ENCODE data around the gene MLLT1. TPM values are rescaled to one million over a fixed set of nuclear protein-coding genes. Genes with fewer than 3 reads are reported as not detected.

Gene MLLT1
- total and polyA plus RNA-seq, 2 of the 8 experiments (the other 6 are each of a cell fraction or from before 2014, with no cell fraction given): 18.8 to 45.1 TPM

DNA sequence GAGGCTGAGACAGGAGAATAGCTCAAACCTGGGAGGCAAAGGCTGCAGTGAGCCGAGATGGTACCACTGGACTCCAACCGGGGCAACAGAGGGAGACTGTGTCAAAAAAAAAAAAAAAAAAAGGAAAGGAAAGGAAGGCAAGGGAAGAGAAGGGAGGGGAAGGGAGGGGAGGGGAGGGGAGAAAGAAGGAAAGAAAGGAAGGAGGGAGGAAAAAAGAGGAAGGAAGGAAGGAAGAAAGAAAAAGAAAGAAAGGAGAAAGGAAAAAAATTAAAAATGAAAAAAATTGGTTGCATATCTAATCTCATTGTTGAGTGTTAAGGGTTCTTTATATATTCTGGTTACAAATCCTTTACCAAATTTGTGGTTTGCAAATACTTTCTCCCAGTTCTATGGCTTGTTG lies 98.7 kb downstream of the MLLT1 start:
- Histone ChIP-seq H2BK12ac (ENCODE audit: low read depth, low read length) (no peak overlapping the region), H3K4me2 (ENCODE audit: insufficient read depth in 1 of 2, low read depth in 2 of 2, low read length in 2 of 2) (no peak overlapping the region), H3K79me1 (ENCODE audit: low read depth, low read length) (no peaks in the 10 kb centered on the region), H4K20me1 (replicated peaks in 1 of 2; ENCODE audit: control insufficient read depth in 1 of 2, insufficient read depth in 2 of 2, low read length in 2 of 2) (no peaks in the 10 kb centered on the region), H3K36me3 (ENCODE audit: control insufficient read depth in 2 of 4, insufficient read depth in 4 of 4, low read length in 3 of 4) (no peaks in the 10 kb centered on the region), H2BK120ac (replicated peaks; ENCODE audit: low read depth, low read length) (no peak overlapping the region), H3K4me3 (ENCODE audit: extremely low read depth in 1 of 4, insufficient read depth in 2 of 4, low read depth in 3 of 4, low read length in 4 of 4) (no peak overlapping the region), H4K91ac (replicated peaks; ENCODE audit: insufficient read length, low read length) (no peak overlapping the region), H2BK15ac (ENCODE audit: low read length) (no peak overlapping the region), H3K27ac (ENCODE audit: low read depth, low read length) (no peak overlapping the region), H3K4ac (replicated peaks; ENCODE audit: insufficient read length, low read depth, low read length) (no peak overlapping the region), H2BK20ac (ENCODE audit: low read length) (no peak overlapping the region), H3K18ac (ENCODE audit: extremely low read depth, low read length) (no peak overlapping the region), H3K79me2 (ENCODE audit: control insufficient read depth in 1 of 2, insufficient read depth in 2 of 2, low read length in 2 of 2) (no peaks in the 10 kb centered on the region), H3K27me3 (replicated peaks in 1 of 4; ENCODE audit: control insufficient read depth in 3 of 4, extremely low read depth in 1 of 4, insufficient read depth in 3 of 4, low read length in 3 of 4) (no peaks in the 10 kb centered on the region), H4K5ac (ENCODE audit: insufficient read length, low read depth, low read length) (no peak overlapping the region), H2AFZ (ENCODE audit: low read length) (no peak overlapping the region), H3K4me1 (replicated peaks in 1 of 4; ENCODE audit: control insufficient read depth in 3 of 4, insufficient read depth in 4 of 4, low read length in 3 of 4) (no peaks in the 10 kb centered on the region), H2AK5ac (ENCODE audit: low read depth, low read length) (no peak overlapping the region), H3K14ac (ENCODE audit: insufficient read length) (no peak overlapping the region), H3K9me3 (ENCODE audit: insufficient read depth in 2 of 2, low read depth in 1 of 2, low read length in 1 of 2) (peaks cover 33 to 35% of the 10 kb centered on the region in 2 experiments; a peak in 3 of 4 replicates), H3K23ac (ENCODE audit: insufficient read length) (no peak overlapping the region), H2BK5ac (ENCODE audit: low read depth, low read length) (no peak overlapping the region), H3K56ac (replicated peaks; ENCODE audit: insufficient read length, low read depth, low read length) (no peak overlapping the region), H3K23me2 (ENCODE audit: low read depth, low read length) (no peaks in the 10 kb centered on the region), H3K9ac (replicated peaks in 1 of 4; ENCODE audit: extremely low read depth in 1 of 4, low read depth in 3 of 4, low read length in 3 of 4) (no peak overlapping the region), H4K8ac (ENCODE audit: extremely low read depth, insufficient read depth, low read length) (no peak overlapping the region)
- no peak for DNase-seq (ENCODE audit: low read depth in 1 of 2, low spot score in 2 of 2)
- WGBS, 2 experiments (ENCODE audit: extremely low coverage in 1 of 2, insufficient coverage in 1 of 2, insufficient read length in 1 of 2, insufficient replicate concordance in 2 of 2, low coverage in 1 of 2, low lambda C conversion rate in 2 of 2, missing lambda C conversion rate in 1 of 2): 45% methylated on average over 2 of the region's 2 CpGs; no CpG with 5 or more reads in 1 of the 2 experiments
- CTCF ChIA-PET (ENCODE audit: partially characterized antibody): interaction anchor here (1.8 kb wide), 1 partner anchor 55 kb away, joined by 5 read pairs; no protein-coding TSS in a partner anchor
- POLR2A ChIA-PET (ENCODE audit: partially characterized antibody): no interaction called here
- no peak for FAIRE-seq
- TF ChIP-seq KDM4A (IDR thresholded peaks at IDR 0.05; ENCODE audit: low read depth, low read length, severe bottlenecking): no peak
- no peak for TF ChIP-seq GTF2F1 (IDR thresholded peaks at IDR 0.05; ENCODE audit: borderline replicate concordance, low read depth, low read length)
- TF ChIP-seq FOSL1 (IDR thresholded peaks at IDR 0.05; ENCODE audit: insufficient read depth, low read depth, low read length): no peak
- no peak for TF ChIP-seq TAF1 (IDR thresholded peaks at IDR 0.05; ENCODE audit: low read depth, low read length)
- TF ChIP-seq RAD21 (IDR thresholded peaks at IDR 0.05 in 1 of 2, conservative IDR thresholded peaks at IDR 0.05 in 1 of 2; ENCODE audit: low read depth in 2 of 2, low read length in 2 of 2): no peak
- TF ChIP-seq BRCA1 (IDR thresholded peaks at IDR 0.05; ENCODE audit: low read depth, low read length): no peak
- no peak for TF ChIP-seq EGR1 (IDR thresholded peaks at IDR 0.05; ENCODE audit: borderline replicate concordance, low read depth, low read length)
- no peak for TF ChIP-seq MAFK (IDR thresholded peaks at IDR 0.05; ENCODE audit: low read depth, low read length)
- TF ChIP-seq SRF (IDR thresholded peaks at IDR 0.05; ENCODE audit: low read depth, low read length): no peak
- no peak for TF ChIP-seq ATF3 (IDR thresholded peaks at IDR 0.05; ENCODE audit: insufficient read depth, low read depth, low read length)
- no peak for TF ChIP-seq BACH1 (IDR thresholded peaks at IDR 0.05; ENCODE audit: low read length)
- no peak for TF ChIP-seq RNF2 (IDR thresholded peaks at IDR 0.05; ENCODE audit: borderline replicate concordance, low read depth, low read length, missing control alignments, poor library complexity, severe bottlenecking)
- no peak for TF ChIP-seq ASH2L (IDR thresholded peaks at IDR 0.05; ENCODE audit: low read length)
- no peak for TF ChIP-seq POLR2AphosphoS5 (IDR thresholded peaks at IDR 0.05; ENCODE audit: low read depth, low read length)
